Measurements from ENCODE around the gene RBM11.

Gene RBM11

DNA sequence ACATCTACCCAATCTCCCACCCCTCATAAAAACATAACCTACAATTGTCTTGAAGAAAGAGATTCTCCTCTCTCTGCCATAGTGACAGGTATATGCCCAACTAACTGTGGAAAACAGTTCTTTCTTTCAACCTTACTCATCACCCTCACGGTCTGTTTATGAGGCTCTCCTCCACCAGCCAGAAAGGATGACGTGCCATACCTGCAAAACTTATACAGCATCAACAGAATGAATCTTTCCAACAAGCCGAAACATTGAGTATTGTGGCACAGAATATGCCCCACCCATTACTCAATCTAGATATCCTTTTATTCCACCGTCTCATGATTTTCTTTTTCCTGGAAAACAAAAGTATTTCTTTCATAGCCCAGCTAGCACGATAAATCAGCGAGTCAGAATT lies 55.7 kb downstream of the RBM11 start:
- DNase-seq = no peak

DNA sequence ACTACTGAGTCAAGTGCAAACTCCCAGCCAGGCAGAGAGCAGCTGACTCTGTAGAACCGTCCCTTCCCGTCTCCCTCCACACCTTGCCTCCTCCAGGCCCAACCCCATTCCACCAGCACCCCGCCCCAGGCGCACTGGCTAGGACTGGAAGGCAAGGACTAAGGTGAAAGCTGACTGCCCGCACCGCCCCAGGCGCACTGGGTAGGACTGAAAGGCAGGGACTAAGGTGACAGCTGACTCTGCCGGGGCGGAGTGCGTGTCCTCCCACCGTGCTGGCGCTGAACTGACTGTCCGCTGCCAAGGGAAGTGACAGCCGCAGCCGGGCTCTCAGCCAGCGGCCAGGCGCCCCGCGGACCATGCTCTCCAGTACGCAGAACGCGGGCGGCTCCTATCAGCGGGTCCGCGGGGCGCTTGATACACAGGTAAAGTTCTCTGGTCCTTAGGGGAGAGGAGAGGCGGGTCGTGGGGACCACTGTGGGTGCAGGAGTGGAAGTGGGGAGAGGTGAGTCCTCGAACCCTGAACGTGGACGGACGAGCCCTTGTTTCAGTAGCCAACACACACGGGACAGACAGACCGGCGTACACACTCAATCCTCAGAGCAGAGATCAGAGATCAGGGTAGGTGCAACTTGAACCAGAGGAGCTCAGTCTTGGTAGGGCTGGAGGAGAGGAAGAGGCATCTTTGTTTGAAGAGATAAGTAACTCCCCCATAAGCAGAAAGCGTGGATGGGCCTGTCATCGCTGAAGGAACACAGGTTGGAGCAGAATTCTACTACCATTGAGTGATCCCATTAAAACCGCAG lies 58.0 kb downstream of the RBM11 start:
- DNase-seq = no peak

GRCh38 chr21:14275702-14276205 lies 59.8 kb downstream of the RBM11 start:
- DNase-seq = no peak

Data from activated naive CD4-positive, alpha-beta T cell treated with Interleukin-2 at 50 U/mL for 16 hours (primary cell).